K562 (cell line): ENCODE data around the gene PNPLA1. TPM values are rescaled to one million over a fixed set of nuclear protein-coding genes. Genes with fewer than 3 reads are reported as not detected.

Experiments used
- ARHGAP35 ChIP-seq: fragments of 450-650 bp; IDR thresholded peaks from 2 replicates; pipeline ENCODE4 v1.6.1; 2018; ENCODE audit not compliant: partially characterized antibody
- BCL6 ChIP-seq: fragments of 250-450 bp; sonication (Bioruptor Pico); IDR thresholded peaks from 2 replicates; pipeline ENCODE4 v1.4.0; 2020
- CBX3 ChIP-seq, 2 experiments: IDR thresholded peaks; 1 replicate in 1 of 2; 2 replicates in 1 of 2; pipeline ENCODE4 v1.6.1; 2012; ENCODE audit warnings: inconsistent platforms in 2 of 2, low read length in 2 of 2, borderline replicate concordance in 1 of 2, control low read depth in 1 of 2
- DDX20 ChIP-seq: fragments of 450-650 bp; IDR thresholded peaks from 2 replicates; pipeline ENCODE4 v1.6.1; 2016; ENCODE audit warnings: missing genetic modification characterization, low read depth, mild to moderate bottlenecking, missing compliant biosample characterization, moderate library complexity
- EGR1 ChIP-seq: fragments of 450-650 bp; conservative IDR thresholded peaks from 2 replicates; pipeline ENCODE4 v1.6.1; 2017; ENCODE audit warnings: mild to moderate bottlenecking
- FOXJ2 ChIP-seq: fragments of 200-800 bp; sonication (Bioruptor generic); IDR thresholded peaks from 2 replicates; pipeline ENCODE4 v1.6.1; 2016; ENCODE audit warnings: missing genetic modification characterization, missing compliant biosample characterization
- FOXJ3 ChIP-seq: sonication (generic); formaldehyde crosslinking; IDR thresholded peaks from 2 replicates; pipeline ENCODE4 v1.4.0; 2020; ENCODE audit warnings: mild to moderate bottlenecking, missing genetic modification reagents
- FOXK2 ChIP-seq, 2 experiments: fragments of 450-650 bp; IDR thresholded peaks in 1 of 2; conservative IDR thresholded peaks in 1 of 2; 2 replicates each; pipeline ENCODE4 v1.6.1; 2016; ENCODE audit warnings: low read depth in 2 of 2, mild to moderate bottlenecking in 1 of 2
- KLF6 ChIP-seq: fragments of 250-450 bp; sonication (Bioruptor Pico); IDR thresholded peaks from 2 replicates; pipeline ENCODE4 v1.4.0; 2020; ENCODE audit warnings: mild to moderate bottlenecking, moderate library complexity, borderline replicate concordance
- MAZ ChIP-seq, 2 experiments: fragments of 450-650 bp in 1 of 2; sonication (generic) in 1 of 2; formaldehyde crosslinking; IDR thresholded peaks in 1 of 2; conservative IDR thresholded peaks in 1 of 2; 2 replicates each; pipeline versions ENCODE4 v1.4.0 to v1.5.0; 2020; ENCODE audit warnings: mild to moderate bottlenecking in 1 of 2, missing genetic modification reagents in 1 of 2
- MECOM ChIP-seq: fragments of 250-450 bp; sonication (Bioruptor Pico); IDR thresholded peaks from 2 replicates; pipeline ENCODE4 v1.8.0; 2022; ENCODE audit warnings: inconsistent platforms
- NFRKB ChIP-seq: fragments of 450-650 bp; IDR thresholded peaks from 2 replicates; pipeline ENCODE4 v1.6.1; 2016; ENCODE audit warnings: low read depth
- PML ChIP-seq: IDR thresholded peaks from 2 replicates; pipeline ENCODE4 v1.6.1; 2012; ENCODE audit warnings: low read length, inconsistent platforms
- RBFOX2 ChIP-seq: fragments of 200-400 bp; formaldehyde crosslinking; IDR thresholded peaks from 2 replicates; pipeline ENCODE4 v1.6.1; 2017; ENCODE audit warnings: low read depth, mild to moderate bottlenecking, low read length, moderate library complexity
- RFX7 ChIP-seq: fragments of 250-450 bp; sonication (Bioruptor Pico); IDR thresholded peaks from 2 replicates; pipeline ENCODE4 v1.5.1; 2021; ENCODE audit warnings: mild to moderate bottlenecking
- SMAD1 ChIP-seq: fragments of 150-350 bp; IDR thresholded peaks from 2 replicates; pipeline ENCODE4 v1.6.1; 2014; ENCODE audit warnings: low read length, low read depth; ENCODE audit not compliant: partially characterized antibody
- SMAD3 ChIP-seq: fragments of 450-650 bp; formaldehyde crosslinking; conservative IDR thresholded peaks from 2 replicates; pipeline ENCODE4 v1.4.0; 2020; ENCODE audit warnings: mild to moderate bottlenecking
- SMARCB1 ChIP-seq: IDR thresholded peaks from 2 replicates; pipeline ENCODE4 v1.6.1; 2011; ENCODE audit warnings: improper control_type of control experiment, low read depth; ENCODE audit not compliant: insufficient read length
- SP2 ChIP-seq: IDR thresholded peaks from 2 replicates; pipeline ENCODE4 v1.6.1; 2011; ENCODE audit warnings: mild to moderate bottlenecking, low read depth, low read length, moderate library complexity; ENCODE audit not compliant: poor library complexity, severe bottlenecking; ENCODE audit errors: extremely low read depth
- SREBF2 ChIP-seq: sonication (generic); formaldehyde crosslinking; IDR thresholded peaks from 2 replicates; pipeline ENCODE4 v1.4.0; 2020; ENCODE audit warnings: mild to moderate bottlenecking, missing genetic modification reagents
- TAF7 ChIP-seq: fragments of 450-650 bp; IDR thresholded peaks from 2 replicates; pipeline ENCODE4 v1.6.1; 2016; ENCODE audit warnings: missing genetic modification characterization, missing compliant biosample characterization
- ZBED1 ChIP-seq: IDR thresholded peaks from 2 replicates; pipeline ENCODE4 v1.6.1; 2014
- ZFP36 ChIP-seq: fragments of 150-350 bp; IDR thresholded peaks from 2 replicates; pipeline ENCODE4 v1.6.1; 2018; ENCODE audit warnings: low read length, low read depth; ENCODE audit not compliant: partially characterized antibody
- ZNF311 ChIP-seq: fragments of 250-450 bp; sonication (Bioruptor Pico); IDR thresholded peaks from 2 replicates; pipeline ENCODE4 v1.4.0; 2020; ENCODE audit warnings: mild to moderate bottlenecking, moderate library complexity
- ZNF408 ChIP-seq: fragments of 250-450 bp; sonication (Bioruptor Pico); IDR thresholded peaks from 2 replicates; pipeline ENCODE4 v1.4.0; 2020; ENCODE audit warnings: low read depth, mild to moderate bottlenecking, moderate library complexity
- ZNF79 ChIP-seq: fragments of 250-450 bp; sonication (Bioruptor Pico); IDR thresholded peaks from 2 replicates; pipeline ENCODE4 v1.4.0; 2020; ENCODE audit warnings: low read depth, mild to moderate bottlenecking, moderate library complexity
- polyA plus RNA-seq, 8 experiments: library from polyadenylated mRNA; depleted of rRNA in 4 of 8; stranded (reverse) in 5 of 8; unstranded in 3 of 8; fragments of >200 nt; fragmentation: Nextera tagmentation in 2 of 8; fragmentation: Illumina TruSeq in 1 of 8; extraction: Ambion mirVana in 2 of 8; extraction: Trizol in 1 of 8; gene quantifications; 2 replicates each; pipeline versions ENCODE4 v1.2.1 to v1.2.3, GENCODE V29; 2011 to 2014; ENCODE audit warnings: inconsistent platforms in 1 of 8, missing spikeins in 1 of 8
- total RNA-seq, 7 experiments: library from RNA; depleted of rRNA in 6 of 7; stranded (reverse); fragments of >200 nt in 6 of 7; fragmentation: Illumina TruSeq in 2 of 7; extraction: Trizol in 2 of 7; gene quantifications; 2 replicates each; pipeline versions ENCODE4 v1.2.1 to v1.2.3, GENCODE V29; 2011 to 2021; ENCODE audit warnings: low replicate concordance in 1 of 7
- TF ChIP-seq, protein P1 (sequence below): fragments of 250-450 bp; sonication (Bioruptor Pico); IDR thresholded peaks from 2 replicates; pipeline ENCODE4 v1.5.0; 2020; ENCODE audit warnings: mild to moderate bottlenecking

Gene PNPLA1
- total and polyA plus RNA-seq, 9 of the 15 experiments (the other 6 are each of a cell fraction or from before 2014, with no cell fraction given): 0.04 to 0.27 (median 0.13) TPM; not detected in 2

DNA sequence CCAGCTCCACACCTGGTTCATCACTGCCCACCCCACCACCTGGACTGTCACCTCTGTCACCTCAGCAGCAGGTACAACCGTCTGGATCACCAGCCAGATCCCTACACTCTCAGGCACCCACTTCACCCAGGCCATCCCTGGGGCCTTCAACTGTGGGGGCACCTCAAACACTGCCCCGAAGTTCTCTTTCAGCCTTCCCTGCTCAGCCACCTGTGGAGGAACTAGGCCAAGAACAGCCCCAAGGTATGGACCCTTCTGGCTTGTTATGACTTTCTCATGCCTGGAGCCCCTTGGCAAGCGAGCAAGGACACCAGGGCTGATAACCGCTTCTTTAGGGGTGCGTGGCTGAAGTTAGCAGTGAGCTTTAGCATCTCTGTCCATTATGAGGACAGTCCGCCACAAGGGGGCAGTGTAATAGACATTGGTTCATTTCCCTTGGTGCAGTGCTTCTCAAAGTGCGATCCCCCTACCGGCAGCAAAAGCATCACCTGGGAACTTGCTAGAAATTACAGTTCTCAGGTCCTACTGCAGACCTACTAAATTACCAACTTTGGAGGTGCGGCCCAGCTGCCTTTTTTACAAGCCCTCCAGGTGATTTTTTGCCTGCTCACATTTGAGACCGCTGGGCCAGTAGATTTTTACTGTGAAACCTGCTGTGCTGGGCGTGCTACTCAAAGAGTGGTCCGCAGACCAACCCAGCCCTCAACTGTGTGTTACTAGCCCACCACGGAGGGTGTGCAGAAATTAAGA lies 32.5 kb downstream of the PNPLA1 start (continued):
- TF ChIP-seq MAZ (CRISPR knock-in tag; conservative IDR thresholded peaks at IDR 0.05 in 1 of 2, IDR thresholded peaks at IDR 0.05 in 1 of 2) (peak in 1 of 2 experiments; percentile 68; a peak in 2 of 4 replicates), ZNF408 (CRISPR knock-in tag) (no peak), CBX3 (IDR thresholded peaks at IDR 0.05; ENCODE audit: borderline replicate concordance in 1 of 2, low read length in 2 of 2) (0 out of 3 replicates have a peak, but pooled peaks of 1 of the 2 experiments have one; percentile 81), SP2 (no peak), EGR1 (no peak), KLF6 (CRISPR knock-in tag) (no peak), RFX7 (CRISPR knock-in tag) (no peak), ZNF311 (CRISPR knock-in tag) (no peak), PML (no peak), RBFOX2 (no peak), SREBF2 (CRISPR knock-in tag) (no peak), FOXJ3 (CRISPR knock-in tag) (no peak), FOXK2 (conservative IDR thresholded peaks at IDR 0.05 in 1 of 2, IDR thresholded peaks at IDR 0.05 in 1 of 2; ENCODE audit: low read depth in 2 of 2) (no peak), SMAD1 (no peak), NFRKB (no peak), TAF7 (tag) (no peak), ZBED1 (no peak), SMARCB1 (no peak), MECOM (CRISPR knock-in tag) (no peak), ZNF79 (CRISPR knock-in tag) (no peak), FOXJ2 (tag) (no peak), BCL6 (CRISPR knock-in tag) (no peak), DDX20 (no peak), ARHGAP35 (no peak), ZFP36 (peak; percentile 27), SMAD3 (no peak)
- TF ChIP-seq, protein P1, sequence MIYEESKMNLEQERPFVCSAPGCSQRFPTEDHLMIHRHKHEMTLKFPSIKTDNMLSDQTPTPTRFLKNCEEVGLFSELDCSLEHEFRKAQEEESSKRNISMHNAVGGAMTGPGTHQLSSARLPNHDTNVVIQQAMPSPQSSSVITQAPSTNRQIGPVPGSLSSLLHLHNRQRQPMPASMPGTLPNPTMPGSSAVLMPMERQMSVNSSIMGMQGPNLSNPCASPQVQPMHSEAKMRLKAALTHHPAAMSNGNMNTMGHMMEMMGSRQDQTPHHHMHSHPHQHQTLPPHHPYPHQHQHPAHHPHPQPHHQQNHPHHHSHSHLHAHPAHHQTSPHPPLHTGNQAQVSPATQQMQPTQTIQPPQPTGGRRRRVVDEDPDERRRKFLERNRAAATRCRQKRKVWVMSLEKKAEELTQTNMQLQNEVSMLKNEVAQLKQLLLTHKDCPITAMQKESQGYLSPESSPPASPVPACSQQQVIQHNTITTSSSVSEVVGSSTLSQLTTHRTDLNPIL (CRISPR knock-in tag): no peak
